RWPE2 (cell line): Measurements from ENCODE around the gene NELFB.

Source experiments
- ATAC-seq: fragments of 200-7000 bp; cut with Tn5 transposase; 3 replicates; pipeline ENCODE4 v1.9.1; 2021; ENCODE audit warnings: low read depth
- DNase-seq: peaks from one replicate; pipeline ENCODE4 v3.0.0-alpha.2; 2020; ENCODE audit warnings: low spot score
- H3K27ac ChIP-seq: fragments of 450-650 bp; 2 replicates; pipeline ENCODE4 v1.5.1; 2017; ENCODE audit warnings: mild to moderate bottlenecking; ENCODE audit not compliant: poor library complexity, severe bottlenecking
- H3K27me3 ChIP-seq: fragments of 250-450 bp; sonication (Bioruptor Pico); 2 replicates; pipeline ENCODE4 v1.5.1; 2021; ENCODE audit warnings: mild to moderate bottlenecking, moderate library complexity; ENCODE audit not compliant: insufficient read depth, poor library complexity, severe bottlenecking
- H3K36me3 ChIP-seq: fragments of 250-450 bp; sonication (Bioruptor Pico); 2 replicates; pipeline ENCODE4 v1.5.1; 2020; ENCODE audit warnings: low read depth, mild to moderate bottlenecking, moderate library complexity
- H3K4me1 ChIP-seq: fragments of 250-450 bp; sonication (Bioruptor Pico); 2 replicates; pipeline ENCODE4 v1.5.1; 2021; ENCODE audit warnings: mild to moderate bottlenecking, moderate library complexity; ENCODE audit not compliant: insufficient read depth, poor library complexity, severe bottlenecking
- H3K4me3 ChIP-seq: fragments of 250-450 bp; sonication (Bioruptor Pico); 2 replicates; pipeline ENCODE4 v1.5.1; 2021; ENCODE audit warnings: mild to moderate bottlenecking, moderate library complexity; ENCODE audit not compliant: severe bottlenecking
- H3K9me3 ChIP-seq: fragments of 250-450 bp; sonication (Bioruptor Pico); 2 replicates; pipeline ENCODE4 v1.5.1; 2021; ENCODE audit warnings: mild to moderate bottlenecking, moderate library complexity; ENCODE audit not compliant: severe bottlenecking
- CTCF ChIP-seq: fragments of 450-650 bp; IDR thresholded peaks from one replicate; pipeline ENCODE4 v1.5.1; 2017; ENCODE audit warnings: mild to moderate bottlenecking, moderate library complexity; ENCODE audit not compliant: poor library complexity, severe bottlenecking

The NELFB gene

GRCh38 chr9:137307255-137308056, 52.3 kb downstream of the NELFB start:
- no peaks in the 10 kb centered on the region for H3K27me3 ChIP-seq
- DNase-seq (no peak), ATAC-seq (no peak)
- H3K36me3 ChIP-seq: no peaks in the 10 kb centered on the region
- no peak overlapping the region for H3K4me3 ChIP-seq
- no peak overlapping the region for H3K27ac ChIP-seq
- no peak for TF ChIP-seq CTCF
- peaks cover 24% of the 10 kb centered on the region for H3K4me1 ChIP-seq
- H3K9me3 ChIP-seq: no peaks in the 10 kb centered on the region

DNA sequence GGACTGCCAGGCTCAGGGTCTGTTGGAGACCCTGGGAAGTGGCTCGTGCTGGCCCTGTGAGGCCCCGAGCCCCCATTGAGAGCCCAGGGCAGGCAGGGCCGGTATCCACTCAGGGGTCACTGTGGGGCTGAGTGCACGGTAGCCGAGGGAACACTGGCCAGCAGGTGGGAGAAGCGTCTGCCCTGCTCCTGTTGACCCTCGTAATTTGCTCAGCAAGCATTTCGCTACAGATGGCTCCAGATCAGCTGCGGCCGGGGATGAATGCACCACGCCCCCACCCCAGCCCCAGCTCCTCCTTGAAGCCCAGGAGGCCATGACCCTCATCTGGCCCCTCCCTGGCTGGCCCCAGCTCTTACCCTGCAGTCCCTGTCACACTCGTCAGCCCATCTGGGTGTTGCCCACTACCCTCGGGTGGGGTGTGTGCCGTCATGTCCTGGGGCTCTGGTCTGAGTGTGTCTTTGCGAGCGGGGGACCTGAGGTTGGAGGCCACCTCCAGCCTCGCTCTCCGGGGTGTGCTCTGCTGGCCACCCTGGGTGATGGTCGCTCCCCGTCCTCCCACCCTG, 53.0 kb downstream of the NELFB start:
- TF ChIP-seq CTCF: no peak
- DNase-seq (no peak), ATAC-seq (no peak)
- no peak overlapping the region for H3K27ac ChIP-seq
- no peaks in the 10 kb centered on the region for H3K36me3 ChIP-seq
- H3K4me1 ChIP-seq: peaks cover 19% of the 10 kb centered on the region
- H3K4me3 ChIP-seq: no peak overlapping the region
- H3K9me3 ChIP-seq: no peaks in the 10 kb centered on the region
- no peaks in the 10 kb centered on the region for H3K27me3 ChIP-seq

DNA sequence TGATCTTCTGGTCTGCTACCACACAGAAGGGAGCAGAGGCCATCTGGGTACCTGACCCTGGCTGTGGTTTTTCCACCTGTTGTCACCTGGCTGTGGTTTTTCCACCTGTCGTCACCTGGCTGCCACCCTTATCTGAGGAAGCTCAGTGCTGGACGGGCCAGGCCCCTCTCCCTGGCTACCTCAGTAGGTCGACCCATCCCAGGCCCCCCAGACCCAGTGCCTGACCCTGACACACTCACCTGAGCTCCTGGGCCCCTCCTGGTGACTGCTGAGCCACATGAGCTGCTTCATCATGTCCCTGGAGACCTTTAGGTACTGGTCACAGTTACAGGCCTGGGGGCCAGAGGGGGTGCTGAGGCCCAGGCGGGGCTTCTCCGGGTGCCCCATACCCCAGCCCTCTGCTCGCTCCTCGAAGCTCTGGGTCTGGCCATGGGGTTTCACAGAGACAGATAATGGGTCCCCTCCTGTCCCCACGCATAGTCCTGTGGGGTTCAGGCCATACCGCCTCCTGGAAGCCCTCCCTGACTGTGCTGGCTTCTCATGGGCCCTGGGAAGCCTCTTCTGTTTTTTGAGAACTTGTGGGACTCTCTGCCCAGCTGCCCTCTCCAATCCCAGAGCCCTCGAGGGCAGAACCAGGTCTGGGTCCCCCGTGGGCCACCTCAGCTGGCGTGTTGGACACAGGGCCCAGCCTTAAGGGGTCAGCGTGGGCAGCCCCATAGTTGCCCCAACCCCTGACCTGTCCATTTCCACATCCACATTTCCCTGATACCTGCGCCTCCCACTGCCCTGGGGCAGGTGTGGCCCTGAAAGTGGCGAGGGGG, 54.5 kb downstream of the NELFB start:
- no peak for ATAC-seq
- Histone ChIP-seq H3K27ac (no peak overlapping the region), H3K9me3 (no peaks in the 10 kb centered on the region), H3K36me3 (no peaks in the 10 kb centered on the region), H3K4me1 (peaks cover 18% of the 10 kb centered on the region), H3K4me3 (no peak overlapping the region), H3K27me3 (no peaks in the 10 kb centered on the region)
- peak; percentile 41 for DNase-seq
- TF ChIP-seq CTCF: no peak

GRCh38 chr9:137310189-137311052, 55.3 kb downstream of the NELFB start:
- H3K36me3 ChIP-seq: no peaks in the 10 kb centered on the region
- peak; percentile 69 for DNase-seq
- no peaks in the 10 kb centered on the region for H3K9me3 ChIP-seq
- H3K27ac ChIP-seq: no peak overlapping the region
- no peaks in the 10 kb centered on the region for H3K27me3 ChIP-seq
- no peak for ATAC-seq
- no peak for TF ChIP-seq CTCF
- H3K4me3 ChIP-seq: no peak overlapping the region
- H3K4me1 ChIP-seq: peaks cover 18% of the 10 kb centered on the region
